Adipocyte (in vitro differentiated cells): ENCODE results near the gene IFI44L.

Experiments used
- DNase-seq: peaks from one replicate; pipeline ENCODE4 v3.0.0-alpha.2; 2015; ENCODE audit warnings: low read depth
- H3K27me3 ChIP-seq: replicated peaks from 2 replicates; pipeline ENCODE4 v1.7.0; 2013; ENCODE audit warnings: mild to moderate bottlenecking, low read length, moderate library complexity; ENCODE audit not compliant: control insufficient read depth, insufficient read depth
- H3K36me3 ChIP-seq: 2 replicates; pipeline ENCODE4 v1.7.0; 2013; ENCODE audit warnings: low read length, mild to moderate bottlenecking, moderate library complexity; ENCODE audit not compliant: control insufficient read depth, insufficient read depth, severe bottlenecking
- H3K4me1 ChIP-seq: 2 replicates; pipeline ENCODE4 v1.7.0; 2013; ENCODE audit warnings: mild to moderate bottlenecking, low read length, moderate library complexity; ENCODE audit not compliant: control insufficient read depth, insufficient read depth
- H3K4me3 ChIP-seq: 2 replicates; pipeline ENCODE4 v1.7.0; 2013; ENCODE audit warnings: mild to moderate bottlenecking, low read length, moderate library complexity
- H3K9ac ChIP-seq: 2 replicates; pipeline ENCODE4 v1.7.0; 2013; ENCODE audit warnings: mild to moderate bottlenecking, low read length, moderate library complexity
- H3K9me3 ChIP-seq: 2 replicates; pipeline ENCODE4 v1.7.0; 2013; ENCODE audit warnings: mild to moderate bottlenecking, low read length, moderate library complexity; ENCODE audit not compliant: control insufficient read depth

Gene IFI44L

DNA sequence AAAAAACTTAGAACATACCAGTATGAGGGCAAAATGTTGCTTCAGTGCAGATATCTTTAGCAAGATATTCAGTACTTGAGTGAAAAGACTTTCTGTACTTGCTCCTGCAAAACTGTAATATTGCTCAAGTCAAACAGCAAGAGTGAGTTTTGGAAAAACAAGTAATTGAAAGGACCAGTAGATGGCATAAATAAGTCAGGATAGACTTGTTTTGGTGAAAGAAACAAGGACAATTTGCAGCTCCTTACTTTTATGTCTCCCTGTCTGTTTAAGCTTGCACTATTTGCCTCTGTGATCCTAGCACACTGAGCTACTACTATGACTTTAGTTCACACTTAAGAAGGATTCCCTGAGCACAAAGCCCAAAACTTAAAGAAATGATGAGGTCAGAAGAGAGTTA is 68.4 kb downstream of the IFI44L start:
- Histone ChIP-seq H3K4me3 (peak overlapping the region; percentile 5), H3K9ac (peak overlapping the region; percentile 54), H3K36me3 (no peaks in the 10 kb centered on the region), H3K4me1 (peaks cover 16% of the 10 kb centered on the region), H3K27me3 (no peaks in the 10 kb centered on the region), H3K9me3 (no peaks in the 10 kb centered on the region)
- peak; percentile 85 for DNase-seq

DNA sequence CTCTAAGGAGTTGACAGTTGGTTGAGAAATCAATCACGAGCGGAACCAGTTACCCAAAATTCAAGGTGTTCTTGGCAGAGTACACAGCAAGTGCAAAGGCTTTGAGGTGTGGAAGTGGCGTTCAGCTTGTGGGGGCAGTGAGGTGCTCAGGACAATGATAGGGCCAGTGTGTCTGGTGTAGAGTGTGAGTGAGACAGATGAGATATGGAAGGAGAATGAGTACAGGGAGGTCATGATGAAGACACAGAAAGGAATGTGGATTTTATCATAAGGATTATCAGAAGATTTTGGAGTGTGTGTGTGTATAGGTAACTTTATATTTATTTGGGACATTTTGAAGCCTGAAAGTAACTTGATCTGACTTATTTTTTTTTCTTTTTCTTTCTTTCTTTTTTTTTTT is 70.3 kb downstream of the IFI44L start:
- DNase-seq: no peak
- no peaks in the 10 kb centered on the region for H3K27me3 ChIP-seq
- H3K4me1 ChIP-seq: peaks cover 16% of the 10 kb centered on the region
- no peak overlapping the region for H3K9ac ChIP-seq
- no peaks in the 10 kb centered on the region for H3K9me3 ChIP-seq
- no peaks in the 10 kb centered on the region for H3K36me3 ChIP-seq
- H3K4me3 ChIP-seq: no peak overlapping the region

DNA sequence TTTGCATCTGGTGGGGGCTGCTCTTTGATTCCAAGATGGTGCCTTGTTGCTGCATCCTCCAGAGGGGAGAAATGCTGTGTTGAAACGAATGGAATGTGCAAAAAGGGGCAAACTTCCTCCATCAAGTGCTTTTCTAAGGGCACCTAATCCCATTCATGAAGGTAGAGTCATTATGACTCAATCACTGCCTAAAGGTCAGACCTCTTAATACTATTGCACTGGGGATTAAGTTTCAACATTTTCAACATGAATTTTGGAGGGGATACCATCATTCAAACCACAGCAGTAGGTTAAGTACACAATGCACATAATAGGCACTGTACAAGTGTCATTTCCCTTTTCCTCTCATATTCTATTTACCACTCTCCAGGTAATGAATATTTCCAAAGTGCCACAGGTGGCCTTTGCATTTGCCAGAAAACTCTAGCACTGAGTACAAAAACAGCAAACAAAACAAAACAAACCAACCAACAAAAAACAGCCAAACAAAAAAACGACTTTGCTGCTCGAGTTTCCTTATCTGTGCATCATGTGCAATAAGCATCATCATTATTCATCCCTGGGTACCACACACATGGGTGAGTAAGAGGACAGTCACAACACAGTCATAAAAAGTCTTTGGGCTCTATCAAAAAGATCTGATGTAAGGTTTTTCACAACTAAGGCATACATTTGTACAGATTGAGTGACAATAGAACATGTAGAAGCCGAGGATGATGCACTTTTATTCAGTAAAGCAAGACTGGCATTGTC is 71.9 kb downstream of the IFI44L start:
- Histone ChIP-seq H3K4me3 (no peak overlapping the region), H3K27me3 (no peaks in the 10 kb centered on the region), H3K4me1 (peaks cover 16% of the 10 kb centered on the region), H3K36me3 (no peaks in the 10 kb centered on the region), H3K9me3 (no peaks in the 10 kb centered on the region), H3K9ac (no peak overlapping the region)
- no peak for DNase-seq
